ES-I3 (cell line): ENCODE data around the gene PARP14.
A peak's percentile ranks its signal among the peaks of the same experiment; 100 is the strongest.
"Not testable (repeated sequence)": the region's sequence is repeated elsewhere in the genome, so short reads cannot be mapped to it uniquely, and the experiment has no call there.

Source experiments
- H3K36me3 ChIP-seq: 2 replicates; pipeline ENCODE4 v1.6.1; 2013; ENCODE audit warnings: mild to moderate bottlenecking, low read length, control low read depth, moderate library complexity; ENCODE audit not compliant: insufficient read depth
- H3K4me1 ChIP-seq: 2 replicates; pipeline ENCODE4 v1.6.1; 2013; ENCODE audit warnings: mild to moderate bottlenecking, control low read depth, low read length; ENCODE audit not compliant: insufficient read depth
- H3K9ac ChIP-seq: 2 replicates; pipeline ENCODE4 v1.6.1; 2013; ENCODE audit warnings: low read depth, mild to moderate bottlenecking, low read length, moderate library complexity
- H3K9me3 ChIP-seq: 2 replicates; pipeline ENCODE4 v1.6.1; 2013; ENCODE audit warnings: mild to moderate bottlenecking, low read length, moderate library complexity; ENCODE audit not compliant: control insufficient read depth, insufficient read depth

Gene PARP14

GRCh38 chr3:122680475-122681283, at the start of gene PARP14:
Gene PARP14 (plus strand): TSS chr3:122680839. CDS start chr3:122680884, 45 bp downstream.
- peak within 1 kb of the TSS; percentile 96 for H3K9ac ChIP-seq
- H3K36me3 ChIP-seq = no peaks in the 10 kb centered on the region
- H3K9me3 ChIP-seq = 0 out of 2 replicates have a peak, but pooled peaks cover 10% of the 10 kb centered on the region
- peaks cover 6% of the 10 kb centered on the region; the same call in 1 of the 2 replicates for H3K4me1 ChIP-seq

- no peak overlapping the region for H3K9ac ChIP-seq
- no peaks in the 10 kb centered on the region for H3K9me3 ChIP-seq
- no peaks in the 10 kb centered on the region for H3K36me3 ChIP-seq
- H3K4me1 ChIP-seq = no peaks in the 10 kb centered on the region
Measured at GRCh38 chr3:122635789-122636188, 44.9 kb upstream of the PARP14 start.

- no peaks in the 10 kb centered on the region for H3K4me1 ChIP-seq
- H3K36me3 ChIP-seq = no peaks in the 10 kb centered on the region
- H3K9ac ChIP-seq = no peak overlapping the region
- H3K9me3 ChIP-seq = no peaks in the 10 kb centered on the region
Measured at GRCh38 chr3:122636697-122637096, 43.9 kb upstream of the PARP14 start.

GRCh38 chr3:122640437-122640999, 40.1 kb upstream of the PARP14 start:
- Histone ChIP-seq H3K36me3 (no peaks in the 10 kb centered on the region), H3K9ac (no peak overlapping the region), H3K4me1 (no peaks in the 10 kb centered on the region), H3K9me3 (no peaks in the 10 kb centered on the region)

GRCh38 chr3:122642935-122643334, 37.7 kb upstream of the PARP14 start:
- no peaks in the 10 kb centered on the region for H3K4me1 ChIP-seq
- H3K9me3 ChIP-seq = no peaks in the 10 kb centered on the region
- no peaks in the 10 kb centered on the region for H3K36me3 ChIP-seq
- no peak overlapping the region for H3K9ac ChIP-seq

DNA sequence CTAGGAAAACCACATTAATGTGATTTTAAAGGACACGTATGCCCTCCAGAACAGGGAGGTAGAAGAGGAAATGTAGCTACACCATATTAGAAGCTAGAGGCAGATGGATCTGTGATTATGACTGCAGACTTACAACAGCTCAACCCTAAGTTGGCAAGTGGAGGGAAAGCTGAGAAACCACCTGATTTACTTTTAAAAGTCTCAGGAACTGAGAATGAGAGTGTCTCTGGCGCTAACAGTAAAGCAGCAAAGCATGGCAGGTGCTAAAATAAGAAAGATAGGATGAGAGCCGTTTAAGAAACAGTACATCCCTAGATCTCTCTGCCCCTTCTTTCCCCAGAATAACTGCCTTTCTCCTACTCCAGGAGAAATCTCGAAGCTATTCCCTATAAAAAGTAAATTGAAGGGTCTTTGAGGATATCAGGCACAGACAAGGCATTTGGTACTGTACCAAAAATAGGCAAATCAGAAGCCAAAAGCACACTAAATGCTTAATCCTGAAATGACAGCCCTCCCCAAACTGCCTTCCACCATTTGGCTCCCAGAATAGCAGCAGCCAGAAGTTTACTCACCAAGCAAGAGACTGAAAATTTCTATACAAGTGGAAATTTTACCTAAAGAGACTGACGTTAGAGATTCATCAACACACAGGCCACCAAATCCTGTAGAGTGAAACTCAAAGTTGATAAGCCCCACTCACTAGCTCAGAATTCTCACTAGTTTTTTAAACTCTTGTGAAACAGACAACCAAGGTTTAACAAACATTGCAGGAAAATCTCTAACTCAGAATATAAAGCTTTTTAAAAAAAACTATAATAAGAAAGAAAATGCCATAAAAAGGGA, 34.3 kb upstream of the PARP14 start:
- Histone ChIP-seq H3K4me1 (no peaks in the 10 kb centered on the region), H3K36me3 (no peaks in the 10 kb centered on the region), H3K9ac (no peak overlapping the region), H3K9me3 (no peaks in the 10 kb centered on the region)

DNA sequence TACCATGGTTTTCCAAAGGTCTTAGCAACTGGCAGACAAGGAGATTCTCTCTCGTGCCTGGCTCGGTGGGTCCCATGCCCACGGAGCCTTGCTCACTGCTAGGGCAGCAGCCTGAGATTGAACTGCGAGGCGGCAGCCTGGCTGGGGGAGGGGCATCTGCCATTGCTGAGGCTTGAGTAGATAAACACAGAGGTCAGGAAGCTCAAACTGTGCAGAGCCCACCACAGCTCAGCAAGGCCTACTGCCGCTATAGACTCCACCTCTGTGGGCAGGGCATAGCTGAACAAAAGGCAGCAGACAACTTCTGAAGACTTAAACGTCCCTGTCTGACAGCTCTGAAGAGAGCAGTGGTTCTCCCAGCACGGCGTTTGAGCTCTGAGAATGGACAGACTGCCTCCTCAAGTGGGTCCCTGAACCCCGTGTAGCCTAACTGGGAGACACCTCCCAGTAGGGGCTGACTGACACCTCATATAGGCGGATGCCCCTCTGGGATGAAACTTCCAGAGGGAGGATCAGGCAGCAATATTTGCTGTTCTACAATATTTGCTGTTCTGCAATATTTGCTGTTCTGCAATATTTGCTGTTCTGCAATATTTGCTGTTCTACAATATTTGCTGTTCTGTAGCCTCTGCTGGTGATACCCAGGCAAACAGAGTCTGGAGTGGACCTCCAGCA, 29.3 kb upstream of the PARP14 start:
- not testable (repeated sequence) for H3K9me3 ChIP-seq, H3K36me3 ChIP-seq, H3K4me1 ChIP-seq, H3K9ac ChIP-seq

DNA sequence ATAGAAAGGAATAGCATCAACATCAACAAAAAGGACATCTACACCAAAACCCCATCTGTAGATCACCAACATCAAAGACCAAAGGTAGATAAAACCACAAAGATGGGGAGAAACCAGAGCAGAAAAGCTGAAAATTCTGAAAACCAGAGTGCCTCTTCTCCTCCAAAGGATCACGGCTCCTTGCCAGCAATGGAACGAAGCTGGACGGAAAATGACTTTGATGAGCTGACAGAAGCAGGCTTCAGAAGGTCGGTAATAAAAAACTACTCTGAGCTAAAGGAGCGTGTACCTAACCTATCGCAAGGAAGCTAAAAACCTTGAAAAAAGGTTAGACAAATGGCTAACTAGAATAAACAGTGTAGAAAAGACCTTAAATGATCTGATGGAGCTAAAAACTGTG, 28.7 kb upstream of the PARP14 start:
- H3K9me3 ChIP-seq, H3K4me1 ChIP-seq, H3K9ac ChIP-seq, H3K36me3 ChIP-seq: not testable (repeated sequence)

DNA sequence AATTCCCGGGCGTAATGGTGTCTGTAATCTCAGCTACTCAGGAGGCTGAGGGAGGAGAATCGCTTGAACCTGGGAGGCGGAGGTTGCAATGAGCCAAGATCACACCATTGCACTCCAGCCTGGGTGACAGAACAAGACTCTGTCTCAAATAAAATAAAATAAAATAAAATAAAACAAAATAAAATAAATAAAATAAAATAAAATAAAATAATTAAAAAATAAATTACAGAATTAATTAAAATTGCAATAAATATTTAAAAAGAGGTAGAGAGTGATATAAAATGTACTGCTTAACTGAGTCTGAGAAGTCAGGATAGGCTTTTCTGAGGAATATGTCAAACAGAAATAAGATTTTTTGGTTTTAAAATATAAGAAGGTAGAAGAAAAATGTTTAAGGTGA, 22.3 kb upstream of the PARP14 start:
- H3K36me3 ChIP-seq, H3K4me1 ChIP-seq, H3K9ac ChIP-seq, H3K9me3 ChIP-seq: not testable (repeated sequence)

- Histone ChIP-seq H3K4me1 (no peaks in the 10 kb centered on the region), H3K36me3 (no peaks in the 10 kb centered on the region), H3K9ac (no peak overlapping the region), H3K9me3 (no peaks in the 10 kb centered on the region)
Measured at GRCh38 chr3:122660297-122660974, 20.2 kb upstream of the PARP14 start.

GRCh38 chr3:122661633-122662032, 19.0 kb upstream of the PARP14 start:
- no peak overlapping the region for H3K9ac ChIP-seq

GRCh38 chr3:122662505-122662904, 18.1 kb upstream of the PARP14 start:
- no peaks in the 10 kb centered on the region for H3K4me1 ChIP-seq
- no peak overlapping the region for H3K9ac ChIP-seq
- H3K36me3 ChIP-seq = no peaks in the 10 kb centered on the region
- H3K9me3 ChIP-seq = no peaks in the 10 kb centered on the region

More at GRCh38 chr3:122661633-122662032, 19.0 kb upstream of the PARP14 start:
- H3K36me3 ChIP-seq = no peaks in the 10 kb centered on the region
- H3K4me1 ChIP-seq = no peaks in the 10 kb centered on the region
- H3K9me3 ChIP-seq = no peaks in the 10 kb centered on the region

DNA sequence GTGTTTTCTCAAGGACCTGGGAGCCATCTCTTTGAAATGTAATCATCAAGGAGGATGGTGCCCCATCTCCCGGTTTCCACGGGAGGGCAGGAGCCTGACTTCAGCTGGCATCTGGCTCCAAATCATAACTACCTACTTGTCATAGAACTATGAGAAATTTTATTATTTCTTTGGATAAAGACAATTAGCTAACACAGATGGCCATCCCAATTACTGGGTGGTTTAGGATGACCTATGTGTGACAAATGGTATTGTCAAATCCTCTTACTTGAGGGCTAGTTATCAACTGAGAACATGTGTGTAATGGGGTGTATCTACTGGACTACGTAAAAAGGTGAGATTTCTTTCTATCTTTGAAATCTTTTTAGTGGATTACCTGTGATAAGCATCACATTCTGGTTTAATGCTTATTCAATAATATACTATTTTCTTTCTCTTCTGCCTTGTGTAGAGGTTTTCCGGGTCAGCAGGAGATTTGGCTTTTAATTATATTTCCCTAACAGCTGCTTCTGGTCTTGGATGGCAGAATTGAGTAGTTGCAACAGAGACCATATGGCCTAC, 15.3 kb upstream of the PARP14 start:
- Histone ChIP-seq H3K9me3 (no peaks in the 10 kb centered on the region), H3K4me1 (no peaks in the 10 kb centered on the region), H3K9ac (no peak overlapping the region), H3K36me3 (no peaks in the 10 kb centered on the region; the same call in 1 of the 2 replicates)
